Measurements from ENCODE around the gene PIGZ.

DNA sequence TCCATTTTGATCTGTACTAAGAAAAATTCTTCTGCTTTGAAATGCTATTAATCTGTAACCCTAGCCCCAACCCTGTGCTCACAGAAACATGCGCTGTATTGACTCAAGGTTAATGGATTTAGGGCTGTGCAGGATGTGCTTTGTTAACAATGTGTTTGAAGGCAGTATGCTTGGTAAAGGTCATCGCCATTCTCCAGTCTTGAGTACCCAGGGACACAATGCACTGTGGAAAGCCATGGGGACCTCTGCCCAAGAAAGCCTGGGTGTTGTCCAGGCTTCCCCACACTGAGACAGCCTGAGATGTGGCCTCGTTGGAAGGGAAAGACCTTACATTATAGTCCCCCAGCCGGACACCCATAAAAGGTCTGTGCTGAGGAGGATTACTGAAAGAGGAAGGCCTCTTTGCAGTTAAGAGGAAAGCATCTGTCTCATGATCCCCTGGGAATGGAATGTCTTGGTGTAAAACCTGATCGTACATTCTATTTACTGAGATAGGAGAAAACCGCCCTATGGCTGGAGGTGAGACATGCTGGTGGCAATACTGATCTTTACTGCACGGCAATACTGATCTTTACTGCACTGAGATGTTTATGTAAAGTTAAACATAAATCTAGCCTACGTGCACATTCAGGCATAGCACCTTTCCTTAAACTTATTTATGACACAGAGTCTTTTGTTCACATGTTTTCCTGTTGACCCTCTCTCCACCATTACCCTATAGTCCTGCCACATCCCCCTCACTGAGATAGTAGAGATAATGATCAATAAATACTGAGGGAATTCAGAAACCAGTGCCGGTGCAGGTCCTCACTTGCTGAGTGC is 6.3 kb downstream of the PIGZ start:
- TF ChIP-seq EZH2phosphoT487 (IDR thresholded peaks at IDR 0.05; ENCODE audit: low read depth, severe bottlenecking, unreplicated experiment) (no peak), EZH2 (IDR thresholded peaks at IDR 0.05; ENCODE audit: borderline replicate concordance) (no peak)
- TF ChIP-seq, protein P1, sequence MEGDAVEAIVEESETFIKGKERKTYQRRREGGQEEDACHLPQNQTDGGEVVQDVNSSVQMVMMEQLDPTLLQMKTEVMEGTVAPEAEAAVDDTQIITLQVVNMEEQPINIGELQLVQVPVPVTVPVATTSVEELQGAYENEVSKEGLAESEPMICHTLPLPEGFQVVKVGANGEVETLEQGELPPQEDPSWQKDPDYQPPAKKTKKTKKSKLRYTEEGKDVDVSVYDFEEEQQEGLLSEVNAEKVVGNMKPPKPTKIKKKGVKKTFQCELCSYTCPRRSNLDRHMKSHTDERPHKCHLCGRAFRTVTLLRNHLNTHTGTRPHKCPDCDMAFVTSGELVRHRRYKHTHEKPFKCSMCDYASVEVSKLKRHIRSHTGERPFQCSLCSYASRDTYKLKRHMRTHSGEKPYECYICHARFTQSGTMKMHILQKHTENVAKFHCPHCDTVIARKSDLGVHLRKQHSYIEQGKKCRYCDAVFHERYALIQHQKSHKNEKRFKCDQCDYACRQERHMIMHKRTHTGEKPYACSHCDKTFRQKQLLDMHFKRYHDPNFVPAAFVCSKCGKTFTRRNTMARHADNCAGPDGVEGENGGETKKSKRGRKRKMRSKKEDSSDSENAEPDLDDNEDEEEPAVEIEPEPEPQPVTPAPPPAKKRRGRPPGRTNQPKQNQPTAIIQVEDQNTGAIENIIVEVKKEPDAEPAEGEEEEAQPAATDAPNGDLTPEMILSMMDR (IDR thresholded peaks at IDR 0.05; ENCODE audit: poor library complexity), result no peak

Measured in hepatocyte (in vitro differentiated cells).